Duodenal mucosa (tissue), 2 donors: ENCODE results near the gene PPP4R1.
A peak's percentile ranks its signal among the peaks of the same experiment; 100 is the strongest.

ENCODE experiments used
- H3K27ac ChIP-seq: one replicate; pipeline ENCODE4 v1.7.0; 2013; ENCODE audit warnings: low read depth, low read length
- H3K27me3 ChIP-seq, 2 donors: one replicate each; pipeline ENCODE4 v1.7.0; 2013; ENCODE audit warnings: low read length in 2 of 2, control low read depth in 1 of 2; ENCODE audit not compliant: insufficient read depth in 2 of 2, control insufficient read depth in 1 of 2
- H3K36me3 ChIP-seq, 2 donors: one replicate each; pipeline ENCODE4 v1.7.0; 2013; ENCODE audit warnings: low read length in 2 of 2, control low read depth in 1 of 2; ENCODE audit not compliant: insufficient read depth in 2 of 2, control insufficient read depth in 1 of 2
- H3K4me1 ChIP-seq, 2 donors: one replicate each; pipeline ENCODE4 v1.7.0; 2013; ENCODE audit warnings: low read length in 2 of 2, control low read depth in 1 of 2; ENCODE audit not compliant: insufficient read depth in 2 of 2, control insufficient read depth in 1 of 2
- H3K4me3 ChIP-seq, 2 donors: one replicate each; pipeline ENCODE4 v1.7.0; 2013; ENCODE audit warnings: low read length in 2 of 2, low read depth in 1 of 2
- H3K9ac ChIP-seq, 2 donors: one replicate each; pipeline ENCODE4 v1.7.0; 2013; ENCODE audit warnings: low read length in 2 of 2, low read depth in 1 of 2
- H3K9me3 ChIP-seq, 2 donors: one replicate each; pipeline ENCODE4 v1.7.0; 2013; ENCODE audit warnings: low read length in 2 of 2, control low read depth in 1 of 2; ENCODE audit not compliant: control insufficient read depth in 1 of 2

PPP4R1 gene

DNA sequence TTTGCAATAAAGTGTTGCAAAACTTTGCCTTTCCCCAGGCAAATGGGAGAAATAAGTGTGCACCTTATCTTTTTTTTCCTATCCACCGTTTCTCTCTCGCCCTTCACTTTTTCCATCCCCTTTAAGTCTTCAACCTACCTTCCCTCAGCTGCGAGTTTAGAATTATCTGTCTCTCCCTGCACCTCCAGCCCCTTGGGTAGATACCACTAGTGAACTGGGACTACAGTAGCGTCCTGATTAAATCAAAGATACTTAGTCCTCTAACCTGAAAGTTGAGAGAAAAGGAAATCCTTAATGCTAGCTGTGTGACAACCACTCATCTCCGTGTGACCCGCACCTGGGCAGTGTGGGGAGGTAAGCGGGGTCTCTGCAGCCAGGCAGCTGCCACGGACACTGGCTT, 16.1 kb upstream of the PPP4R1 start:
- Histone ChIP-seq H3K27ac (no peak overlapping the region), H3K9me3 (no peaks in the 10 kb centered on the region), H3K4me1 (no peaks in the 10 kb centered on the region), H3K36me3 (no peaks in the 10 kb centered on the region), H3K9ac (no peak overlapping the region), H3K27me3 (no peaks in the 10 kb centered on the region), H3K4me3 (no peak overlapping the region)

DNA sequence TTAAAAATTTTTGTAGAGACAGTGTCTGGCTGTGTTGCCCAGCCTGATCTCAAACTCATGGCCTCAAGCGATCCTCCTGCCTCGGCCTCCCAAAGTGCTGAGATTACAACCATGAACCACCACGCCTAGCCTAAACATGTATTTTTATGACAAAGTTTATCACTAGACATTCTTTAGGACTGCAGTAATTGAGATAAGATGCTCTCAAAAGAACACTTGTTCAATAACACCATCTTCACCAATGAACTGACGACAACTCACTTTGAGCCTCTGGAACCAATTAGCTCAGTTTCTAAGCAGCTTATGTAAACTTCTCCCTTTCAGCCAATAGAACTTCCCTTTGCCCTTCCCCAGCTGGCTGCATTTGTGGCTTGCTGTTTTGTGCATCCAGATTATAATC, 15.3 kb upstream of the PPP4R1 start:
- Histone ChIP-seq H3K4me1 (no peaks in the 10 kb centered on the region), H3K36me3 (no peaks in the 10 kb centered on the region), H3K9ac (no peak overlapping the region), H3K9me3 (no peaks in the 10 kb centered on the region), H3K27me3 (no peaks in the 10 kb centered on the region), H3K4me3 (no peak overlapping the region), H3K27ac (no peak overlapping the region)

DNA sequence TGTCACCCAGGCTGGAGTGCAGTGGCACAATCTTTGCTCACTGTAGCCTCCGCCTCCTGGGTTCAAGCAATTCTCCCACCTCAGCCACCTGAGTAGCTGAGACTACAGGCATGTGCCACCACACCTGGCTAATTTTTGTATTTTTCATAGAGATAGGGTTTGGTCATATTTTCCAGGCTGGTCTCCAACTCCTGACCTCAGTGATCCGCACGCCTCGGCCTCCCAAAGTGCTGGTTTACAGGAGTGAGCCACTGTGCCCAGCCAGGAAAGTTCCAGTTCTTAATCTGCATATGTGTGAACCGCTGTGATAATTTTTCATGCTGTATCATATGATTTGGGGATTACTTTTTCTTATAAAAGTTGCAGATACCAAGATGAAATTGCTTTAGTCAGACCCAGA, 14.6 kb upstream of the PPP4R1 start:
- no peak overlapping the region for H3K27ac ChIP-seq
- H3K4me1 ChIP-seq: no peaks in the 10 kb centered on the region
- H3K9ac ChIP-seq: no peak overlapping the region
- H3K36me3 ChIP-seq: no peaks in the 10 kb centered on the region
- no peaks in the 10 kb centered on the region for H3K27me3 ChIP-seq
- no peaks in the 10 kb centered on the region for H3K9me3 ChIP-seq
- no peak overlapping the region for H3K4me3 ChIP-seq

DNA sequence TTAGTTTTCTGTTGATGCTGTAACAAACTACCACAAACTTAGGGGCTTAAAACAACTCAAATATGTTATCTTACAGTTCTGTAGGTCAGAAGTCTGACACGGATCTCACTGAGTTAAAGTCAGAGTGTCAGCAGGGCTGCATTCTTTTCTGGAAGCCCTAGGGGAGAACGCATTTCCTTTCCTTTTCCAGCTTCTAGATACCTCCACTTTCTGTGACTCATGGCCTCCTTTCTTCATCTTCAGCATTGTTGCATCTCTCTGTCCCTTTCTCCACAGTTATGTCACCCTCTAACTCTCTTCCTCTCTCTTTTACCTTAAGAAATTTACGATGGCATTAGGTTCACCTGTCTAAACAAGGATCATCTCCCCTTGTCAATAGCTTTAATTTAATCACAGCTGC, 13.3 kb upstream of the PPP4R1 start:
- H3K9me3 ChIP-seq: no peaks in the 10 kb centered on the region
- no peaks in the 10 kb centered on the region for H3K4me1 ChIP-seq
- no peaks in the 10 kb centered on the region for H3K36me3 ChIP-seq
- H3K27me3 ChIP-seq: no peaks in the 10 kb centered on the region
- no peak overlapping the region for H3K27ac ChIP-seq
- H3K4me3 ChIP-seq: no peak overlapping the region
- no peak overlapping the region for H3K9ac ChIP-seq

DNA sequence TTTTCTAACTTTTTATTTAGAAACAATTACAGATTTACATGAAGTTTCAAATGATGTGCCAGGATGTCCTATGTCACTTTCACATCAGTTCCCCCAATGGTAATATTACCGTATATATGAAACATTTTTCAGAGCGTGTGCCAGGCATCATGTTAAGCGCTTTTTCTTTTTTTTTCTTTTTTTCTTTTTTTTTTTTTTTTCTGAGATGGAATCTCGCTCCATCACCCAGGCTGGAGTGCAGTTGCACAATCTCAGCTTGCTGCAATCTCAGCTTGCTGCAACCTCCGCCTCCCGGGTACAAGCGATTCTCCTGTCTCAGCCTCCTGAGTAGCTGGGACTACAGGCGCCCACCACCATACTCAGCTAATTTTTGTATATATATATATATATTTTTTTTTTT, 5.6 kb upstream of the PPP4R1 start:
- Histone ChIP-seq H3K9me3 (no peaks in the 10 kb centered on the region), H3K36me3 (no peaks in the 10 kb centered on the region), H3K9ac (no peak overlapping the region), H3K4me3 (no peak overlapping the region), H3K27me3 (no peaks in the 10 kb centered on the region), H3K27ac (no peak overlapping the region), H3K4me1 (peaks cover 7 to 9% of the 10 kb centered on the region in 2 donors)

DNA sequence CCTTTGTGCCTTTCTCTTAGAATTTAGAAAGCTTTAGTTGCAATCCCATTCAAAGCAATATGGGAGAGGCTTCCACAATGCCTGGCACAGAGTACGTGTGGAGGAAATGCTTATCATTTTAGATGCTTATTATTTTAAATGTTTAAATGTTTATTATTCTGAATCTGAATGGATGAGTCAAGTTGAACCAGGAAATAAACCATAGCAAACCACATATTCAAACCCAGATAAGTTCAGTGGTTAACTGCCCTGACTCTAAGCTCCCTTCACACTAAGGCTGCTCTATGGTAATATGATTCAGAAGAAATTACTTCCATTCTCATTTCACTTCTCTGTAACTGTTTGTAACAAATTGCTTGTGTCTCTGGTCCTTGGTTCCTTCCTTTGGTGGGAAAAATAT, 5.2 kb upstream of the PPP4R1 start:
- H3K4me3 ChIP-seq: no peak overlapping the region
- no peaks in the 10 kb centered on the region for H3K9me3 ChIP-seq
- H3K36me3 ChIP-seq: no peaks in the 10 kb centered on the region
- no peaks in the 10 kb centered on the region for H3K27me3 ChIP-seq
- H3K9ac ChIP-seq: no peak overlapping the region
- peaks cover 7 to 9% of the 10 kb centered on the region in 2 donors for H3K4me1 ChIP-seq
- no peak overlapping the region for H3K27ac ChIP-seq

DNA sequence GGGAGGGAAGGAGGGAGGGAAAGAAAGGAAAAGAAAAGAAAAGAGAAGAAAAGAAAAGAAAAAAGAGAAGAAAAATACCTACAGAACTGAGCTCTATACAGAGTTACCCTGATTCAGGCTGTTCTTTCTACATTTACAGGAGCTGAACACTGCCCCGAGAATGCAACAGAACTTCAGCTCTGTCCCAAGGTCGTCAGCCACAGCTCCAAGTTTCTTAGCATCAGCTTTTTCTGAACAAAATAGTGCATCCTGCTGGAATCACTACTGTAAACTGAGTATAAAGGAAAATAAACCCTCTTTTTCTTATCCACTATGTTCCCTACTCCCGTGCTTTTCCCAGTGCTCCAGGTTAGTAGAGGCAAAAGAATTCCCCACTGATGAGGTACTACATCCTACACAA, 4.7 kb upstream of the PPP4R1 start:
- Histone ChIP-seq H3K36me3 (no peaks in the 10 kb centered on the region), H3K4me1 (peaks cover 7 to 9% of the 10 kb centered on the region in 2 donors), H3K9me3 (no peaks in the 10 kb centered on the region), H3K27me3 (no peaks in the 10 kb centered on the region), H3K27ac (no peak overlapping the region), H3K9ac (no peak overlapping the region), H3K4me3 (no peak overlapping the region)

DNA sequence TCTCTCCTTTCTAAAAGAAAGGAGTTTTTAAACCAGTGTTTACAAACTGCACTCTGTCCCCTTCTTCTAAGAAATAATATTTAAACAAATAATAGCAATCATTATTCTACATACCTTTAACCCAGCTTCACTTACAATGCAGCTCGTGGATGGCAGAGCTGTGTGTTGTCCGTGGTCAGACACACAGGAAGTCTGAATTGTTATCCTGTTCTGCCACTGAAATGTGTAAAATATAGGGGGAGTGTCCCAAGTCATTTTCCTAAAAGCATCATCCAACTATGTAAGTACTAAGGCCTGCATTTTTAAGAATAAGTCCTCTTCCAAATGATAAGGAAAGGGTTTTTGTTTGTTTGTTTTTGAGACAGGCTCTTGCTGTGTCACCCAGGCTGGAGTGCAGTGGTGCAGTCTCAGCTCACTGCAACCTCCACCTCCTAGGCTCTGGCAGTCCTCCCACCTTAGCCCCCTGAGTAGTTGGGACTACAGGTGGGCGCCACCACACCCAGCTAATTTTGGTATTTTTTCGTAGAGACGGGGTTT, 2.7 kb upstream of the PPP4R1 start:
- Histone ChIP-seq H3K27ac (no peak overlapping the region), H3K36me3 (no peaks in the 10 kb centered on the region), H3K4me3 (no peak overlapping the region), H3K9me3 (no peaks in the 10 kb centered on the region), H3K4me1 (peaks cover 16 to 21% of the 10 kb centered on the region in 2 donors), H3K9ac (no peak overlapping the region), H3K27me3 (no peaks in the 10 kb centered on the region)

DNA sequence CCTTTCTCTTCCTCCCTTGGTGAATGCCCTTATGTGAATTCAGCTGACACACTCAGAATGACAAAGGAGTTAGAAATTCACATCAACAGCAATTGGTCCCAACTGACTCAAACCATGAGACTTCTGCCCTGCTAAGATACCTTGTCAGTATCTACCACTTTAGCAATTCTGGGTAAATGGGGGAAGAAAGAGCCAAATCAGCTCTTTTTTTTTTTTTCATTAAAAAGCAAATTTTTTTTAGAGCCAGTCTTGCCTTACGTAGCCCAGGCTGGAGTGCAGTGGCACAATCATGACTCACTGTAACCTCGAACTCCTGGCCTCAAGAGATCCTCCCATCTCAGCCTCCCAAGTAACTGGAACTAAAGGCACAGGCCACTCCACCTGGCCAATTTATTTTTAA, 1.7 kb upstream of the PPP4R1 start:
- H3K36me3 ChIP-seq: peaks cover 3% of the 10 kb centered on the region in 2 donors
- H3K9me3 ChIP-seq: no peaks in the 10 kb centered on the region
- H3K27ac ChIP-seq: no peak overlapping the region
- no peak overlapping the region for H3K9ac ChIP-seq
- H3K4me1 ChIP-seq: peaks cover 18 to 24% of the 10 kb centered on the region in 2 donors
- H3K27me3 ChIP-seq: no peaks in the 10 kb centered on the region
- no peak overlapping the region for H3K4me3 ChIP-seq

DNA sequence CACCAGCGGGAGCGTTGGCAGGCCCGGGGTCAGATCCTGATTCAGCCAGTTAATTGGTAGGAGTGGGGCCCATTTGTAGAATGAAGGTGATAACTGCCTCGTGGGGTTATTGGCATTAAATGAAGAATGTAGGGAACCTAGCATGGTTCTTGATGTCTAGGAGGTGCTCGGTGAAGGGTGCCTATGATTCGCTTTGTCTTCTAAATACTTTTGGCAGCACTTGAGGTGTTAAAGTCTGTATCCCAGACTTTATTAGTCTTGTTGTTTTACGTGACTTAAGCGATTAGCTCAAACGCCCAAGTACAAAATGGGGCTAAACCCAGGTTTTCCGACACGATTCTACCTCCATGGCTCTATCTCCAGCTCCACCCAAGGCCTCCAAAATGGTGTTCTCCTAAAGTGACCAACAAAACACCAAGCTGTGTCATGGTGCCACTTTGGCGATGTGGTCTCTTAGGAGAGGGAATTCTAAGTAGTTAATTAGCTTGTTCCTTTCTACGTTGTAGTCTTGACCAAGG, 980 bp upstream of the PPP4R1 start:
- Histone ChIP-seq H3K27me3 (no peaks in the 10 kb centered on the region), H3K36me3 (peaks cover 4 to 6% of the 10 kb centered on the region in 2 donors), H3K4me1 (peaks cover 18 to 24% of the 10 kb centered on the region in 2 donors), H3K27ac (peak overlapping the region; percentile 77), H3K4me3 (peak overlapping the region; percentile 65 to 72), H3K9ac (peak overlapping the region; percentile 46 to 81), H3K9me3 (no peaks in the 10 kb centered on the region)
